A549 (cell line): Measurements from ENCODE around the gene GSTO2. TPM values are rescaled to one million over a fixed set of nuclear protein-coding genes. Genes with fewer than 3 reads are reported as not detected.

ENCODE experiments used
- ATAC-seq, 2 experiments: fragments of 200-7000 bp in 1 of 2; fragments of >200 bp in 1 of 2; cut with Nextera tagmentation in 1 of 2; cut with Tn5 transposase in 1 of 2; 3 replicates each; pipeline versions ENCODE4 v1.8.0 to v1.9.1; 2018 to 2020; ENCODE audit warnings: mild to moderate bottlenecking in 1 of 2, moderate library complexity in 1 of 2
- CTCF ChIA-PET: fragments of 300-600 bp; sonication (Branson Sonifier 250); formaldehyde crosslinking; extraction: SDS; loops from one replicate; lab custom pipeline; 2021; ENCODE audit warnings: antibody characterized with exemption, inconsistent platforms; lab: Yijun Ruan, JAX
- POLR2A ChIA-PET: fragments of 350-600 bp; formaldehyde crosslinking; extraction: SDS; loops from one replicate; lab custom pipeline; 2021; ENCODE audit warnings: antibody characterized with exemption, inconsistent platforms; lab: Yijun Ruan, JAX
- DNase-seq, 2 experiments: peaks; one replicate each; pipeline versions ENCODE4 v3.0.0 to v3.0.0-alpha.2; 2011 to 2016; ENCODE audit warnings: low read depth in 1 of 2, low spot score in 1 of 2
- FAIRE-seq: peaks from 2 replicates; lab custom pipeline; 2011; peaks lifted over from hg19 to GRCh38; lab: Jason Lieb, UNC
- H3K27ac ChIP-seq, 2 experiments: fragments of >200 bp; sonication (Bioruptor Twin); formaldehyde crosslinking; 3 replicates each; pipeline ENCODE4 v1.5.1; 2016 to 2017
- H3K4me1 ChIP-seq: fragments of >200 bp; sonication (Bioruptor Twin); formaldehyde crosslinking; 3 replicates; pipeline ENCODE4 v1.6.1; 2016
- H3K4me2 ChIP-seq: fragments of >200 bp; sonication (Bioruptor Twin); formaldehyde crosslinking; 3 replicates; pipeline ENCODE4 v1.6.1; 2016
- H3K4me3 ChIP-seq: fragments of >200 bp; sonication (Bioruptor Twin); formaldehyde crosslinking; 3 replicates; pipeline ENCODE4 v1.5.1; 2016
- H3K9me3 ChIP-seq: fragments of >200 bp; sonication (Bioruptor Twin); formaldehyde crosslinking; 3 replicates; pipeline ENCODE4 v1.6.1; 2016
- ATOH8 ChIP-seq: fragments of 250-450 bp; sonication (Bioruptor Pico); IDR thresholded peaks from 2 replicates; pipeline ENCODE4 v1.5.0; 2020; ENCODE audit warnings: low read depth, mild to moderate bottlenecking, moderate library complexity
- CBX2 ChIP-seq: fragments of 200-600 bp; sonication (generic); IDR thresholded peaks from 2 replicates; pipeline ENCODE4 v1.6.1; 2016; ENCODE audit warnings: low read depth, mild to moderate bottlenecking, borderline replicate concordance
- CBX8 ChIP-seq: fragments of 200-600 bp; sonication (generic); IDR thresholded peaks from 2 replicates; pipeline ENCODE4 v1.6.1; 2016
- CHD2 ChIP-seq: fragments of 150-350 bp; IDR thresholded peaks from 2 replicates; pipeline ENCODE4 v1.6.1; 2014; ENCODE audit warnings: low read length; ENCODE audit not compliant: partially characterized antibody
- E2F6 ChIP-seq: IDR thresholded peaks from 2 replicates; pipeline ENCODE4 v1.6.1; 2012; ENCODE audit warnings: low read depth, borderline replicate concordance
- EHF ChIP-seq: fragments of 250-450 bp; sonication (Bioruptor Pico); IDR thresholded peaks from 2 replicates; pipeline ENCODE4 v1.5.0; 2020; ENCODE audit warnings: mild to moderate bottlenecking
- ELK1 ChIP-seq: fragments of 150-350 bp; IDR thresholded peaks from 2 replicates; pipeline ENCODE4 v1.6.1; 2014; ENCODE audit warnings: low read depth, mild to moderate bottlenecking, low read length
- FOSL2 ChIP-seq, 2 experiments: fragments of 450-650 bp in 1 of 2; fragments of >200 bp in 1 of 2; sonication (Bioruptor Twin) in 1 of 2; formaldehyde crosslinking; IDR thresholded peaks; 2 replicates each; pipeline versions ENCODE4 v1.5.0 to v1.6.1; 2016 to 2020; ENCODE audit warnings: mild to moderate bottlenecking in 1 of 2, moderate library complexity in 1 of 2
- JUN ChIP-seq, 2 experiments: fragments of >200 bp; sonication (Bioruptor Twin); formaldehyde crosslinking; IDR thresholded peaks; 2 replicates in 1 of 2; 3 replicates in 1 of 2; pipeline ENCODE4 v1.6.1; 2016 to 2017
- JUNB ChIP-seq: fragments of >200 bp; sonication (Bioruptor Twin); formaldehyde crosslinking; IDR thresholded peaks from 2 replicates; pipeline ENCODE4 v1.6.1; 2016
- MAFK ChIP-seq: fragments of 450-650 bp; IDR thresholded peaks from 2 replicates; pipeline ENCODE4 v1.6.1; 2014; ENCODE audit not compliant: partially characterized antibody
- MAX ChIP-seq: IDR thresholded peaks from 2 replicates; pipeline ENCODE4 v1.6.1; 2012
- PBX3 ChIP-seq: IDR thresholded peaks from 2 replicates; pipeline ENCODE4 v1.6.1; 2012
- RAD21 ChIP-seq, 2 experiments: fragments of >200 bp in 1 of 2; sonication (Bioruptor Twin) in 1 of 2; formaldehyde crosslinking in 1 of 2; IDR thresholded peaks in 1 of 2; conservative IDR thresholded peaks in 1 of 2; 2 replicates in 1 of 2; 3 replicates in 1 of 2; pipeline ENCODE4 v1.6.1; 2012 to 2018; ENCODE audit warnings: inconsistent platforms in 1 of 2
- RARB ChIP-seq: fragments of 250-450 bp; sonication (Bioruptor Pico); IDR thresholded peaks from 2 replicates; pipeline ENCODE4 v1.8.0; 2021; ENCODE audit warnings: mild to moderate bottlenecking, moderate library complexity
- RCOR1 ChIP-seq: fragments of 150-350 bp; IDR thresholded peaks from 2 replicates; pipeline ENCODE4 v1.6.1; 2014; ENCODE audit warnings: antibody characterized with exemption, low read length, low read depth
- RNF2 ChIP-seq: fragments of 200-600 bp; sonication (generic); IDR thresholded peaks from 2 replicates; pipeline ENCODE4 v1.6.1; 2016; ENCODE audit warnings: low read depth, mild to moderate bottlenecking, antibody characterized with exemption, moderate library complexity, borderline replicate concordance
- SMC3 ChIP-seq: fragments of >200 bp; sonication (Bioruptor Twin); formaldehyde crosslinking; IDR thresholded peaks from 3 replicates; pipeline ENCODE4 v1.6.1; 2018; ENCODE audit warnings: inconsistent platforms
- USF2 ChIP-seq: fragments of 450-650 bp; IDR thresholded peaks from 2 replicates; pipeline ENCODE4 v1.6.1; 2014; ENCODE audit warnings: antibody characterized with exemption
- ZSCAN20 ChIP-seq: fragments of 250-450 bp; sonication (Bioruptor Pico); IDR thresholded peaks from 2 replicates; pipeline ENCODE4 v1.8.0; 2022; ENCODE audit warnings: mild to moderate bottlenecking, moderate library complexity
- WGBS: methylation state at CpG from one replicate; pipeline ENCODE4 v1.1.6; 2017; ENCODE audit errors: missing lambda C conversion rate; 5-methylcytosine and 5-hydroxymethylcytosine counted together
- polyA plus RNA-seq, 4 experiments: library from polyadenylated mRNA; depleted of rRNA in 3 of 4; stranded (reverse); fragments of >200 nt; fragmentation: RNase III in 1 of 4; extraction: RNeasy Plus Mini Kit Qiagen cat#74134 plus additional on column Dnase treatment in 1 of 4; gene quantifications; 2 replicates in 3 of 4; 3 replicates in 1 of 4; pipeline ENCODE4 v1.2.3, GENCODE V29; 2011 to 2017

The GSTO2 gene
- polyA plus RNA-seq, 2 of the 4 experiments (the other 2 are of a cell fraction), result 1.3 to 5.7 TPM

- Histone ChIP-seq H3K9me3 (no peaks in the 10 kb centered on the region), H3K4me2 (peak overlapping the region; percentile 72)
- DNase-seq, result no peak
- TF ChIP-seq MAX (peak; percentile 46; the same call in 1 of the 2 replicates), USF2 (no peak), RAD21 (conservative IDR thresholded peaks at IDR 0.05 in 1 of 2, IDR thresholded peaks at IDR 0.05 in 1 of 2) (no peak), FOSL2 (IDR thresholded peaks at IDR 0.05) (0 out of 2 replicates have a peak, but pooled peaks have one; percentile 9), FOSL2 (CRISPR knock-in tag; IDR thresholded peaks at IDR 0.05) (peak; percentile 50; the same call in 1 of the 2 replicates), JUN (IDR thresholded peaks at IDR 0.05) (0 out of 5 replicates have a peak, but pooled peaks of 1 of the 2 experiments have one; percentile 25), PBX3 (no peak)
- TF ChIP-seq, all 56 proteins: peak for 3
- H3K4me3 ChIP-seq, result 0 out of 3 replicates have a peak overlapping the region, but pooled peaks have one; percentile 1
- CTCF ChIA-PET, result interaction anchor here (1.3 to 5.9 kb wide), 6 partner anchors 18 to 42 kb away, joined by 3 to 45 read pairs (median 8); no protein-coding TSS in a partner anchor
- peaks cover 86% of the 10 kb centered on the region for H3K4me1 ChIP-seq
- FAIRE-seq, result no peak
- H3K27ac ChIP-seq, result peak overlapping the region; percentile 93 to 97
- 28% methylated on average over 9 of the region's 9 CpGs for WGBS
- POLR2A ChIA-PET, result no interaction called here
- ATAC-seq, result peak in 1 of 2 experiments; percentile 8; a peak in 2 of 6 replicates
These were observed 62.3 kb downstream of the GSTO2 start for GRCh38 chr10:104331208-104331838.

- Histone ChIP-seq H3K27ac (peak overlapping the region; percentile 93 to 97), H3K9me3 (no peaks in the 10 kb centered on the region), H3K4me2 (peak overlapping the region; percentile 72), H3K4me3 (no peak overlapping the region), H3K4me1 (peaks cover 81% of the 10 kb centered on the region)
- FAIRE-seq (no peak), ATAC-seq (no peak), DNase-seq (no peak)
- CTCF ChIA-PET, result interaction anchor here (1.5 to 7.4 kb wide), 2 partner anchors 18 to 26 kb away, joined by 4 to 67 read pairs; no protein-coding TSS in a partner anchor
- WGBS, result 83% methylated on average over 11 of the region's 11 CpGs
- TF ChIP-seq CBX8, result no peak
- POLR2A ChIA-PET, result no interaction called here
These were observed 63.5 kb downstream of the GSTO2 start for GRCh38 chr10:104332243-104333031.

- ATAC-seq (no peak), FAIRE-seq (no peak)
- no peaks in the 10 kb centered on the region for H3K9me3 ChIP-seq
- H3K4me1 ChIP-seq, result peaks cover 73% of the 10 kb centered on the region
- H3K27ac ChIP-seq, result peak overlapping the region; percentile 93 to 97; a peak in 4 of 6 replicates
- TF ChIP-seq E2F6 (no peak), ELK1 (no peak), RARB (CRISPR knock-in tag) (no peak), CBX8 (no peak), SMC3 (no peak), EHF (CRISPR knock-in tag) (no peak), RCOR1 (no peak), CBX2 (no peak), RNF2 (no peak), JUNB (no peak), MAFK (no peak), ZSCAN20 (no peak), CHD2 (no peak), ATOH8 (CRISPR knock-in tag) (no peak), RAD21 (conservative IDR thresholded peaks at IDR 0.05 in 1 of 2, IDR thresholded peaks at IDR 0.05 in 1 of 2) (no peak)
- TF ChIP-seq, all 56 proteins: peak for 0
- ChIA-PET CTCF (interaction anchor here (1.5 to 7.4 kb wide), 2 partner anchors 17 to 27 kb away, joined by 7 to 67 read pairs; no protein-coding TSS in a partner anchor), POLR2A (no interaction called here)
- no peak overlapping the region for H3K4me3 ChIP-seq
- H3K4me2 ChIP-seq, result peak overlapping the region; percentile 72; the same call in 2 of the 3 replicates
- DNase-seq, result no peak
- WGBS, result 87% methylated on average over 13 of the region's 13 CpGs
These were observed 64.2 kb downstream of the GSTO2 start for GRCh38 chr10:104333032-104333727.
